Stomach (tissue), 9 donors: Measurements from ENCODE around the gene DNM3. TPM values are rescaled to one million over a fixed set of nuclear protein-coding genes. Genes with fewer than 3 reads are reported as not detected.

Experiments
- DNase-seq, 2 donors: peaks; one replicate each; pipeline versions ENCODE4 v3.0.0 to v3.0.0-alpha.2; 2013 to 2019
- H3K27ac ChIP-seq, 5 donors: fragments of 200-600 bp in 4 of 5; sonication (generic) in 4 of 5; one replicate each; pipeline ENCODE4 v1.5.1; 2013 to 2019; ENCODE audit warnings: mild to moderate bottlenecking in 1 of 5, moderate library complexity in 1 of 5
- H3K27me3 ChIP-seq, 3 donors: fragments of 200-600 bp; sonication (generic); one replicate each; pipeline ENCODE4 v1.5.1; 2017 to 2019; ENCODE audit warnings: mixed run types in 1 of 3
- H3K36me3 ChIP-seq, 4 donors: fragments of 200-600 bp; sonication (generic); 1 replicate in 3 of 4; 2 replicates in 1 of 4; pipeline ENCODE4 v1.5.1; 2016 to 2019
- H3K4me1 ChIP-seq, 4 donors: fragments of 200-600 bp; sonication (generic); one replicate each; pipeline ENCODE4 v1.5.1; 2016 to 2019
- H3K4me3 ChIP-seq, 4 donors: fragments of 200-600 bp; sonication (generic) in 3 of 4; one replicate each; pipeline ENCODE4 v1.5.1; 2016 to 2019; ENCODE audit warnings: mild to moderate bottlenecking in 1 of 4
- H3K9me3 ChIP-seq, 4 donors: fragments of 200-600 bp; sonication (generic); one replicate each; pipeline ENCODE4 v1.5.1; 2016 to 2019
- EP300 ChIP-seq: sonication (generic); formaldehyde crosslinking; IDR thresholded peaks from one replicate; pipeline ENCODE4 v1.6.1; 2017; ENCODE audit warnings: antibody characterized with exemption
- POLR2A ChIP-seq, 4 donors: fragments of 450-650 bp; IDR thresholded peaks; one replicate each; pipeline ENCODE4 v1.6.1; 2016; ENCODE audit warnings: antibody characterized with exemption in 4 of 4, control low read depth in 2 of 4, mild to moderate bottlenecking in 1 of 4, moderate library complexity in 1 of 4
- POLR2AphosphoS5 ChIP-seq, 3 donors: sonication (generic); formaldehyde crosslinking; IDR thresholded peaks; one replicate each; pipeline ENCODE4 v1.6.1; 2016; ENCODE audit warnings: antibody characterized with exemption in 3 of 3
- WGBS, 5 donors: extraction: QIAGEN DNeasy Blood & Tissue Kit in 3 of 5; methylation state at CpG; one replicate each; pipeline versions ENCODE4 v1.1.5 to v1.1.7; 2013 to 2018; 5-methylcytosine and 5-hydroxymethylcytosine counted together
- intact Hi-C: fragments of 100-400 bp; cut with DNase I; formaldehyde crosslinking; loops from one replicate; pipeline ENCODE4 v1.15.1; 2023; ENCODE audit warnings: low total_unique reads
- polyA plus RNA-seq, 3 donors: library from polyadenylated mRNA; stranded (reverse); fragments of 200-250 nt; gene quantifications; one replicate each; pipeline ENCODE4 v1.2.3, GENCODE V29; 2013
- total RNA-seq, 5 donors: library from RNA; depleted of rRNA; stranded (reverse); fragments of >200 nt; gene quantifications; one replicate each; pipeline versions ENCODE4 v1.1.0 to v1.2.3, GENCODE V29; 2014 to 2016
- TF ChIP-seq, protein P1 (sequence below), 7 experiments: fragments of 450-650 bp in 4 of 7; fragments of 200-600 bp in 3 of 7; sonication (generic) in 3 of 7; IDR thresholded peaks; one replicate each; pipeline ENCODE4 v1.5.1; 2016 to 2019; ENCODE audit warnings: antibody characterized with exemption in 7 of 7, control low read depth in 2 of 7, mild to moderate bottlenecking in 1 of 7
- donor health status: healthy with polysubstance abuse.
- donor health status: Bipolar disorder and iron deficiency.
- donor health status: healthy.

Gene DNM3
- total and polyA plus RNA-seq, 8 donors: 0.58 to 13.8 (median 2.2) TPM

DNA sequence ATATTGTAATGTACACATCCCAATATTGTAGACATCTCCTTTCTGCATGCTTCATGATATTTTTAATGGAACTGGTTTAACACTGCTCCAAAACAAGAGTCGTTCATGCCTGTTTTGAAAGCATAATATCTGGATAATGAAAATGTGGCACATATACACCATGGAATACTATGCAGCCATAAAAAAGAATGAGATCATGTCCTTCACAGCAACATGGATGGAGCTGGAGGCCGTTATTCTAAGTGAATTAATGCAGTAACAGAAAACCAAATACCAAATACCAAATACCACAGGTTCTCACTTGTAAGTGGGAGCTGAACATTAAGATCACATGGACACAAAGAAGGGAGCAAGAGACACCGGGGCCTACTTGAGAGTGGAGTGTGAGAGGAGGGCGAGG lies 487.0 kb downstream of the DNM3 start:
- no peak for TF ChIP-seq EP300
- TF ChIP-seq, protein P1, sequence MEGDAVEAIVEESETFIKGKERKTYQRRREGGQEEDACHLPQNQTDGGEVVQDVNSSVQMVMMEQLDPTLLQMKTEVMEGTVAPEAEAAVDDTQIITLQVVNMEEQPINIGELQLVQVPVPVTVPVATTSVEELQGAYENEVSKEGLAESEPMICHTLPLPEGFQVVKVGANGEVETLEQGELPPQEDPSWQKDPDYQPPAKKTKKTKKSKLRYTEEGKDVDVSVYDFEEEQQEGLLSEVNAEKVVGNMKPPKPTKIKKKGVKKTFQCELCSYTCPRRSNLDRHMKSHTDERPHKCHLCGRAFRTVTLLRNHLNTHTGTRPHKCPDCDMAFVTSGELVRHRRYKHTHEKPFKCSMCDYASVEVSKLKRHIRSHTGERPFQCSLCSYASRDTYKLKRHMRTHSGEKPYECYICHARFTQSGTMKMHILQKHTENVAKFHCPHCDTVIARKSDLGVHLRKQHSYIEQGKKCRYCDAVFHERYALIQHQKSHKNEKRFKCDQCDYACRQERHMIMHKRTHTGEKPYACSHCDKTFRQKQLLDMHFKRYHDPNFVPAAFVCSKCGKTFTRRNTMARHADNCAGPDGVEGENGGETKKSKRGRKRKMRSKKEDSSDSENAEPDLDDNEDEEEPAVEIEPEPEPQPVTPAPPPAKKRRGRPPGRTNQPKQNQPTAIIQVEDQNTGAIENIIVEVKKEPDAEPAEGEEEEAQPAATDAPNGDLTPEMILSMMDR (IDR thresholded peaks at IDR 0.05): no peak
- TF ChIP-seq POLR2A (IDR thresholded peaks at IDR 0.05): no peak
- no peak for TF ChIP-seq POLR2AphosphoS5 (IDR thresholded peaks at IDR 0.05)
- 82 to 92% (median 84%) methylated on average over 4 of the region's 4 CpGs for WGBS, 5 donors
- Histone ChIP-seq H3K27me3 (no peaks in the 10 kb centered on the region), H3K27ac (no peak overlapping the region), H3K9me3 (no peaks in the 10 kb centered on the region), H3K36me3 (no peaks in the 10 kb centered on the region), H3K4me3 (no peak overlapping the region), H3K4me1 (peaks cover 0 to 11% (median 3%) of the 10 kb centered on the region in 4 donors)
- DNase-seq: no peak
- intact Hi-C loops: no loop called here

DNA sequence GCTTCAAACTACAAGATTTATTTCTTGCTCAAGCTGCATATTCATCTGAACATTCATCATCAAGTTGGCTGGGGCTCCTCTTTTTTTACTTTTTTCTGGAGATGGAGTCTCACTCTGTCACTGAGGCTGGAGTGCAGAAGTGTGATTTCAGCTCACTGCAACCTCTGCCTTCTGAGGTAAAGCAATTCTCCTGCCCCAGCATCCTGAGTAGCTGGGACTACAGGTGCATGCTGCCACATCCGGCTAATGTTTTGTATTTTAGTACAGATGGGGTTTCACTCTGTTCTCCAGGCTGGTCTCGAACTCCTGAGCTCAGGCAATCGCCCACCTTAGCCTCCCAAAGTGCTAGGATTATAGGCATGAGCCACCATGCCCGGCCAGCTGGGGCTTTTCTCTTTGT lies 490.9 kb downstream of the DNM3 start:
- WGBS, 5 donors: 89 to 100% (median 92%) methylated on average over 4 of the region's 4 CpGs
- no peak for DNase-seq
- Histone ChIP-seq H3K36me3 (no peaks in the 10 kb centered on the region), H3K4me1 (no peaks in the 10 kb centered on the region), H3K27ac (no peak overlapping the region), H3K27me3 (no peaks in the 10 kb centered on the region), H3K9me3 (no peaks in the 10 kb centered on the region), H3K4me3 (no peak overlapping the region)
- TF ChIP-seq POLR2AphosphoS5 (IDR thresholded peaks at IDR 0.05): no peak
- TF ChIP-seq EP300: no peak
- TF ChIP-seq, protein P1 (IDR thresholded peaks at IDR 0.05): no peak
- TF ChIP-seq POLR2A (IDR thresholded peaks at IDR 0.05): no peak
- intact Hi-C loops: no loop called here

DNA sequence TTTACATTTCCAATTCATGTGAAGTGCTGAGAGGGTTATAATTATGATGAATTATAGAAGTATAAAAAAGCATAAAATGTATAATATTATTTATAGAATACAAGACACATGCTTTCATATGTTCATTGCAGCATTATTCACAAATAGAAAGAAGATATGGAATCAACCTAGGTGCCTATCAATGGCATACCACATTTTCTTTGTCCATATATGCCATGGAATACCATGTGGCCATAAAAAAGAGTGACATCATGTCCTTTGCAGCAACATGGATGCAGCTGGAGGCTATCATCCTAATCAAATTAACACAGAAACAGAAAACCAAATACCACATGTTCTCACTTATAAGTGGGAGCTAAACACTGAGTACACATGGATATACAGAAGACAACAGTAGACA lies 494.1 kb downstream of the DNM3 start:
- TF ChIP-seq EP300 (no peak), POLR2AphosphoS5 (IDR thresholded peaks at IDR 0.05) (no peak), POLR2A (IDR thresholded peaks at IDR 0.05) (no peak)
- TF ChIP-seq, protein P1 (IDR thresholded peaks at IDR 0.05): no peak
- intact Hi-C loops: no loop called here
- Histone ChIP-seq H3K27ac (no peak overlapping the region), H3K27me3 (no peaks in the 10 kb centered on the region), H3K9me3 (no peaks in the 10 kb centered on the region), H3K4me3 (no peak overlapping the region), H3K4me1 (no peaks in the 10 kb centered on the region), H3K36me3 (no peaks in the 10 kb centered on the region)
- DNase-seq: no peak

DNA sequence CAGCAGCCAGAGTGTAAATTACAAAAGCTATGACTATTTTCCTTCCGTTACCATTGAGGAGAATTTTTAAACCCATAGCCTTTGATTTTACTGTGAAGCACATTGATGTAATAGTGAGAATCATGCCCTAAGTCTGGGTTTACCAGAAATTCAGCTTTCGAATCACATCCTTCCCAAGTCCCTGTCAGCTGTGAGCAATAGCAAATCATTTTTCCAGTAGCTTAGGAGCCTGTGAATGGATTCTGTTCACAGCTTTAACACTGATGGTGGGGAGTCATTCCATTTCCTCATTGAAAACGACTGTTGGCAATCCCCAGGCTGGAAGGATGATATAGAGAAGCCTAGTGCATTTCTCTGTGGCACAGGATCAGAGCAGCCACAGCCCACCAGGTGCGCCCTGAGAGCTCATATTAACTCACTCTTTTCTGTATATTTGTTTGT lies 497.0 kb downstream of the DNM3 start:
- Histone ChIP-seq H3K9me3 (no peaks in the 10 kb centered on the region), H3K27ac (no peak overlapping the region), H3K36me3 (no peaks in the 10 kb centered on the region), H3K4me3 (no peak overlapping the region), H3K27me3 (no peaks in the 10 kb centered on the region), H3K4me1 (peaks cover 0 to 10% (median 2%) of the 10 kb centered on the region in 4 donors)
- WGBS, 5 donors: 63 to 73% (median 69%) methylated on average over 4 of the region's 4 CpGs
- no peak for DNase-seq
- intact Hi-C loops: no loop called here
- TF ChIP-seq EP300 (no peak), POLR2A (IDR thresholded peaks at IDR 0.05) (no peak), POLR2AphosphoS5 (IDR thresholded peaks at IDR 0.05) (no peak)
- TF ChIP-seq, protein P1 (IDR thresholded peaks at IDR 0.05): no peak
